NCI-H2227 treated with DMSO at 0.1 percent for 48 hours (cell line): Measurements from ENCODE around the gene ARHGEF10L.

Source experiments
- DNase-seq: peaks from one replicate; lab custom pipeline; 2025; lab: John Stamatoyannopoulos, UW

ARHGEF10L gene

DNA sequence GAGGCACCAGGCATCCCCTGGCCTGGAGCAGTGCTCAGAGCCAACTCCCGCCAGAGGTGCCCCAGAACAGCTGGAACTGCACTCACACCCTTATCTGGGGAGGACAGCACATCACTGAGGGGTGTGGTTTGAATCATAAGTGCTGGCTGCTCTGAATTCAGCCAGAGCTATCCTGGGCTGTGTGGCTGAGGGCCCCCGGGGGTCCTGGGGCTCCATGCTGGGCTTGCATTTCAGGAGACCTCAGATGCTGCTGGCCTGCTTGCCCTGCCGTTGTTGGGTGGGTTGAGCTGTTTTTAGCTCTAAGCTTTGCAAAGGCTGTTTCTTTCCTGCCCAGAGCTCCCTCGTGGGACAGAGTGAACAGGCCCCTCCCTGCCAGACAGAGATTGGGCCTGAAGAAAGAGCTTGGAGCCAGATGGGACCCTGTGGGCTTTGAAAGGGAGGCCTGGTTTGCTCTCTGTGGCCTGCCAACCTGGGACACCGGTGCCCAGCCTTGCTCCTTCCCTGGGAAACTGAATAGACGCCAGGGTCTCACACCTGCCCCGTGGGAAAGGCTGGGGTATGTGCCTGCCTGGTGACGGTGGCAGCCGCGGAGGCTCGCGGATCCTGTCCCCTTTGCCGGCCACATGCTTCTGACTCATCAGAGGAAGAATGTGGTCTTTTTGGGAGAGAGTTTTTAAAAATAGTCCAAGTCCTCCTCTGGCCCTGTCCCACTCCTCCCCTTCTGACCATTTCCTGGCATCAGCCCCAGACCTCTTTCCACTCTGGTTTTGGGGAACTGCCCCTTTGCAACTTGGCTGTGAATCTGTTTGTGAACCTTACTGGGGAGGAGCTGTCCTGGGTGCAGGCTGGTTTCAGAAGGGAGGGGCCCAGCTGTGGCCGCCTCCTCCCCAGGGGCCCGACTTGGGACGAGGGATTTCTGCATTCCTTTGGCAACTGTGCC is 30.0 kb downstream of the ARHGEF10L start:
- DNase-seq = no peak

GRCh38 chr1:17570228-17570627 is 30.7 kb downstream of the ARHGEF10L start:
- no peak for DNase-seq

- DNase-seq = no peak
These were observed 32.9 kb downstream of the ARHGEF10L start for GRCh38 chr1:17572264-17572985.

DNA sequence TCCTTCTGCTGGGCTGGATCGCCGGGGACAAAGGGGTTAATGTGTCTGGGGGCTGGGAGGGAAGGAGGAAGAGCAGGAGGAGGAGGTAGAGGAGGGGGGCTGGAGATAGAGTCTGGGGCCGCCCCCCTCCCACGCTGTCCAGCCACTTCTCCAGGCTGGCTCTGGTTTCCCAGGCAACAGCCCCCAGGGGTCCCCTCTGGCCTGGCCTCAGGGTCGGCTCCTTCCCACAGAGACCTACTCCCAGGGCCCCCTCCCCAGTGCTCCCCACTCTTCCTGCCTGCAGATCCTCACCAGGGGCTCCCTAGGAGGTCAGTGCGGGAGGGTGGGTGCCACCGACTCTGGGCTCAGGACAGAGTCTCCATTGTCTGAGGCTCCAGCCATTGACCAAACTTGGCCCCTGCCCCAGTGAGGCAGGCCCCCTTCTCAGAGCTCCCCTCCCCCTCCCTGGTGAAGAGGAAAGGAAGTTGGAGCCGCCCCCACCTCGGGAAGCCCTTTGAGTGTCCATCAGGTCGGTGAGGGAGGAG is 34.1 kb downstream of the ARHGEF10L start:
- DNase-seq = no peak

- no peak for DNase-seq
These were observed 35.0 kb downstream of the ARHGEF10L start for GRCh38 chr1:17574516-17574915.

DNA sequence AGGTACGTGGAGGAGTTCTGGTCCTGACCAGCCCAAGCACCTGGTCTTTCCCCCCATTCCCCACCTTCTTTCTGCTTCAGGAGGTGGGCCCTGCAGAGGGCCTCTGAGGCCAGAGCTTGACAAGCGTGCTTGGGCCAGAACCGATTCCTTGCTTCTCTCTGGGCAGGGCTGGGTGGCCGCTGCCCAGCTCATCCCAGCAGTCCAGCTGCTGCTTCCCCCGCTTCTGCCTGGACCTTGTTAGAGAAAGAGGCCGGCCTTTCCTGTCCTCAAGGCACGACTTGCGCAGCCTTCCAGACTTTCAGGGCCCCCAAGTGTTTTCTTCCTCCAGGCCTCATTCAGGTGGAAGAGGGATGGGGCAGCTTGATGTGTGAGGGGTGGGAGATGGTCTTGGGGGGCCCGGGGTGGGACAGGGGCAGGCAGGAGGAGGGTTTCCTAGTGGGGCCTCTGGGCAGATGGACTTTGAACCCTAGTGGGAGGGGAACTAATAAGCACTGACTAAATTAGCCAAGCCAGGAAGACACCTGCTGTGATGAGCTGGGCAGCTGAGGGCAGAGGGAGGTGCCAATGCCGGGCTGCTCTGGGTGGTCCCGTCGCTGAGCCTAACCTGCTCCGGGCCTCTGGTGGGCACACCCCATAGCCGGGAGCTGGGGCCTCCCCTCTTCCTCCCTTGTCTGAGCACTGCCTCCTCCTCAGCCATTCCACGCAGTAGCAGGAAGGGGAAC is 36.5 kb downstream of the ARHGEF10L start:
- DNase-seq = no peak

GRCh38 chr1:17576519-17576853 is 37.0 kb downstream of the ARHGEF10L start:
- DNase-seq = no peak

GRCh38 chr1:17577907-17578297 is 38.4 kb downstream of the ARHGEF10L start:
- no peak for DNase-seq

DNA sequence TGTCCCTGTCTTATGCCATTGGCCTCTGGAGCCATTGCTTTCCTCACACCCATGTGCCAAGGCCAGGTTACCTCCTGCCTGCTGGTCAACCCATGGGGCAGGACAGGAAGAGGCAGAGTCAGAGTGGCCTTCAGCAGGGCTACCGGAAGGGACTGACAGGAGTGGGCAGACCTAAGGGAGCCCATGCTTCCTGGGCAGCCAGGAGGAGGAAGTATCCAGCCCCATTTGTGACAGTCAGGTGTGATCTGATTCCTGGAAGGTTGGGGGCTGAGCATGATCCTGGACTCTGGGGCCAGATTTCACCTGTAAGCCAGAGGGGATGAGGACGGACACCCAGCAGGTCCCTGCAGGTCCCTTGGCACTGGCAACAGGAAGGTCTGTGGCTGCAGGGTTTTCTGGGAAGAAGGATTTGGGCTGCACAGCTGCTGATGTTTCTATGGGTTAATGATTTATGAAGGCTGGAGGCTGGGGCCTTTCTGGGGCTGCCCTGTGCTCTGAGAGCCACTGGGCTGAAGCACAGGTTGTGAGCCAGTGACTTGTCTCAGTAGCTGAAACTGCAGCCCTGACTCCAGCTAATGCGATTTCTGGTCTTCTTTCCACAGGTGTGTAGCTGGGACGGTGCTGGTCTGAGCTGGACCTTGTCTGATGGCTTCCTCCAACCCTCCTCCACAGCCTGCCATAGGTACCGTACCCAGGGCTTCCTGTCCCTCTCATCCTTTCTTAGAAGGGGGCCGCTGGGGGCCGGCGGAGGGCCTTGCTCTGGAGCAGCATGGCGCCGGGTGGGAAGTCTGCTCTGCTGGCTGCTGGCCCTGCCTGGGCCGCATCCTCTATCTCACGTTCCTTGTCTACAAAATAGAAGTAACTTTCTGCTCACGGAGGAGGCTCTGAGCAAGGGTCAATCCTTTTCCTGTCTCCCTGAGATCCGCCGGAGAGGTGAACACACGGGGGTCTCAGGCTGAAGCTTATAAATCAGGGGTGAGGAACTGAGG is 40.7 kb downstream of the ARHGEF10L start:
- DNase-seq = no peak

DNA sequence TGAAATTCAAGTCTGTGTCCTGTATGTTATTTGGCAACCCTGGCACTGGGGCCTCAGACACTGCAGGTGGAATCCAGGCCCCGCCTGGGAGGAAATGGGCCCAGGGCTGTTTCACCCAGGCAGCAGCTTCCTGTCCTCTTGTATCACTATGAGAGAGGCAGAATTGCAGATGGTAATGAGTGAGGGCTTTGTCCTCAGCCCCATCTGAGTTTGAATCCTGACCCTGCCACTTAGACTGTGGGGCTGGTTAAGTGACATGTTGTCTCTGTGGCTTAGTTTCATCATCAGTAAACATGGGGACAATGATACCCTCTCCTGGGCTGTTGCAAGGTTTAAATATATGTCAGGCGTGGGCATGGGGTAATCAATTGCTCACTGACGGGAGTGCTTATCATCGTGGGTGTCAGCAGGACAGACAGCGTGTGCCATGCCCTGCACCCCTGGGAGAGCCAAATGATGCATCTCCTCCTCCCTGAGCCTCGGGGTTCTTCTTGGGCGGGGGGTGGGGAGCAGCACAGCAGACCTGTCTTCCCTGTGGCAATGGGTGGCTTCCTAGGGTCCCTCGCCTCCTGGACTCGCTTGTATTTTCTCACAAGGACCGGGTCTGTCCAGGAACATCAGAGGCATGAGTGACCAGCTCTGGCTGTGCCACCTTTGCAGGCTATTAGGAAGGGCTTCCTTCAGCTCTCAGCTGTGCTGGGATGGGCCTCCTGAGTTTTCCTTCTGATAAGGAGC is 42.1 kb downstream of the ARHGEF10L start:
- no peak for DNase-seq

DNA sequence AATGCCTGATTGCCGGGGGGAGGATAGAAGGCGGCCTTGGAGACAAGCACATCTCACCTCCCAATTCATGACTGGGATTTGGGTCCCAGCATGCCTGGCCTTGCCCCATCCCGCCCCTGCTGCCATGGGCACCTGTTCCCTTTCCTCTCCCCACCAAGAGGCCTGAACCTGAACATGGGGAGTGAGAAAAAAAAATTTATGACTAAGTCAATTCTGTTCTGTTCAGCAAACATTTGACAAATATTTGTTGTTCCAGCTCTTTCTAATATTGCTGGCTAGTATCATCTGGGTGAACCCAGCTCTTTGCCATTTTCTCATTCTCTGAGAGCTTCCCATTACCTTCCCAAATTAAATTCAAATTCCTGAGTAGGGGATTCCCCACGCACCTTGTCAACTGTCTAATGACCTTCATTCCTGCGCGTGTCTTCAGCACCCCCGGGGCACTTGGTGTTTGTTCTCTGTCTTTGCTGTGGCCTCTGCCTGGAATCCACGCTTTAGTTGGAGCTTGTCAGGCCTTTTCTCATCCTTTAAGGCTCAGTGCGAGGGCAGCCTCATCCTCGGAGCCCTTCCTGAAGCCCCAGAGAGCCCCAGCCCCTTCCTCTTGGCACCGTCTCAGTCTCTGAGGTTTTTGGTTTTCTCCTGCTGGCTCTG is 42.8 kb downstream of the ARHGEF10L start:
- DNase-seq = no peak

DNA sequence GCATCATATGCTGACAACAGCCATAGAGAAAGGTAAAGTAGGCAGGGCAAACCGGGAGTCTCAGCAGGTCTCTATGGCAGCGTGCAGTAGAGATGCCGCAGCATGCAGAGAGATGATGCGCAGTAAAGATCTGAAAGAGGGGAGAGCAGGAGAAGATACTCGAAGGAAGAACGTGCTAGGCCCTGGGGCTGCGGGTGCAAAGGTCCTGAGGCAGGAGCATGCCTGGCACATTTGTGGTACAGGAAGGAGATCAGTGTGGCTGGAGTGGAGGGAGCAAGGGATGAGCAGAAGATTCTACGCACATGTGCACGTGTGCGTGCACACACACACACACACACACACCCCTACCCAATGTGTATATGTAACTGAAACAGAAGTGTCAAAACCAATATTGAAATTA is 45.0 kb downstream of the ARHGEF10L start:
- no peak for DNase-seq

DNA sequence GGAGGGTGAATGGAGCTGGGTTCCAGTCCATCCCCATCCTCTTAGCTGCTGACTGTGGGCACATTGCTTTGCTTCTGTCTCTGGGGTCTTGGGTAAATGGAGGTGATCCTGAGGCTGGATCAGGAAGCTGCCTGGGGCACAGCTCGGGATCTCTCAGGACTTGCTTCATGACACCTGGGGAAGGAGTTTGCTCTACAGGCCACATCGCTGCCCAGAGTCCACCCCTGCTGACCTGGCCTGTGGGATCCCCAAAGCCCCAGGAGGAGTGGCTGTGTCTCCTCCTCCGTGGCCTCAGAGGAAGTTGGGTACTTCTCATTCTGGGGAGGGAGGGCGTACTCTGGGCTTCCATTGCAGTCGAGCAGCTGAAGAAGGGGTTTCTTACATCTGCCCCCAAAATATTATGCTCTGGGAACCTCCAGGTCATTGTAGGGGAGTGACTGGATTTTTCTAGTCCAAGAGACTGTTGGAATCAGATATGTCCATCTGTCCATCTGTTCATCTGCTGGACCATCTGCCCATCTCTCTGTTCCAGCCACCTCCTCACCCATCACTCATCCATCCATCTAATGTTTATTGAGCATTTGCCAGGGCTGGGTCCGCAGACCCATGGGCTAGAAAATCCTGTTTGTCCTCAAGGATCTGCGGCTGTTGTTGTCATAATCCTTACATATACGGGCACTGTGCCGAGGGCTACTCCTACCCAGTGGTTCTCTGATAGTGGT is 45.9 kb downstream of the ARHGEF10L start:
- DNase-seq = no peak

DNA sequence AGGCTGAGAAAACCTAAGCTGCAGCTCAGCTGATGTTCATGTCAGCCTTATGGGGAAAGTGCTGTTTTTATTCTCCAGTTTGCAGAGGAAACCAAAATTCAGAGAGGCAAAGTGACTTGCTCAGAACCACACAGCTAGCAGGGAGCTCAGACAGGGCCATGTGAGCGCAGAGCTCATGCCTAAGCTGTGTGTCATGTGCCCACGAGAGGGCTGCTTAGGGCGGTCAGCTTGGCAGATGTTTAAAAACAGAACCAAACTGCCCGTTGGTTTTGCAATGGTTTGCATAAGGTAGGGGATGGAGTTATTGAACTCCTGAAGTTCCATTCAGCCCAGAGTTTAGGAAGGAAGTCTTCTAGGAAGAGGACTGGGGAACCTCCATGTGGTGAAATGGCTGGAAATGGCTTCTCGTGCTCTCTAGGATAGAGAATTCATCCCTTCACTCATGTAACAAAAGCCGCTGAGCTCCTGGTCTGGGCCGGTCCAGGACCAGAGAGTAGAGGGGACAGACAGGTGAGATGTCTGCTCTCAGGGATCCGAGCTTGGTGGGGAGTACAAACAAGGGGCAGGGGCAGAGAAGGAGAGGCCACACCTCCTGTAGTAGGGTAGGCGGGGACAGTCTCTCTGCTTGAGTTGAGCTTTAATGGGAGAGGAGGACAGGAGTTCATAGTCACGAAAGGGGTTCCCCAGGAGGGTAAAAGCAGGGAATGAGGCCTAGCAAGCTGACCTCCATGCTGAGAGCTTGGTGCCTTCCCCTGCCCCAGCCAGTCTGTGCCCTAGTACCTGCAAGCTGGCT is 46.9 kb downstream of the ARHGEF10L start:
- no peak for DNase-seq

DNA sequence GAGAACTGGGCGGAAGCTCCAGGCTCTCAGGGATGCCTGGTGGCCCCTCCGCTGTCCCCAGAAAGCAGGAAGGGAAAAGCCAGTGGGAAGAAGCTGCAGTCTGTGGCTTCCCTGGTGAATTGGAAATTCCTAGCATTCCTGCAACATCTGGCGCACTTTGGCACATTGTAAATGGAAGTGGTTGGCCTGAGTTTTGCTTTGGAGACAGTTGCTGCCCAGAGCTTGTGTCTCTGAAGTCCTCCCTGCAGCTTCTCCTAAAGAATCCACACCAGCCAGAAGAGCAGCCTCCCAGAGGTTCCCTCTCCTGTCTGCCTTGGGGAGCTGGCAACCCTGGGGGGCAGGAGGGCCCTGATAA is 48.2 kb downstream of the ARHGEF10L start:
- no peak for DNase-seq

DNA sequence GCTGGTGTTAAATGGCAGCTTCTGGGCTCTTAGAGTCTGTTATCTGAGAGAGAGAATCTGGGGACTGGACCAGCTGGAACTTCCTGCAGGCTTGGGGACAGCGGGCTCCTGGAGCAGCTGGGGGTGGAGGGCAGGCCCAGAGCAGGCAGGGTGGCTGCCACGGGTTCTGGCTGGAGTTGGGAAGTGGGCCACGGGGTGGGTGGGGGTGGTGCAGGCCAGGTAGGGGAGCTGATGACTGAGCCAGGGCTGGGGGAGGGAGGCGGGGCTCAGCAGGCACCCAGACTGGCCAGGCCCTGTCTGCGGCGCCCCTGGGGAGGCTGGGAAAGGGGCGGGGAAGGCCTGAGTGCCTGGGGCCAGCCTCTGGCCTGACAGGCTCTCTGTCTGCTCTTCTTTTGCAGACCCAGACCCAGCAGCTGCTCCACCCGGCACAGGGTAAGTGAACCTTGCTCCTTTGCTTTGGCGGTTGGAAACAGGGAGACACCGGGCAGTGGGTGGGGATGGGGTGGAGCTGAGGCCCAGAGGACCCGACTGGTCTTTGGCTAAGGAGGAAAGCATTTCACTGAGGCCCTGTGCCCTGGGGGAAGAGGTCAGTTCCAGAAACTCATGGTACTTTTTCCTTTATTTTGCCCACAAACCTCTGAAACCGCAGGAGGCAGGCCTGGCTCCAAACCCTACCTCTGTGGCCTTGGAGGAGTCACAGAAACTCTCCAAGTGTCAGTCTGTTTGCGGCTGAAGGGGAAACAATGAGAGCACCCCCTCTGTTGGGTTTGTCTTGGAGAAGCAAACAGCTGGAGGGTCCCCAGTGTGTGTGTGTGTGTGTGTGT is 48.8 kb downstream of the ARHGEF10L start:
- DNase-seq = no peak

DNA sequence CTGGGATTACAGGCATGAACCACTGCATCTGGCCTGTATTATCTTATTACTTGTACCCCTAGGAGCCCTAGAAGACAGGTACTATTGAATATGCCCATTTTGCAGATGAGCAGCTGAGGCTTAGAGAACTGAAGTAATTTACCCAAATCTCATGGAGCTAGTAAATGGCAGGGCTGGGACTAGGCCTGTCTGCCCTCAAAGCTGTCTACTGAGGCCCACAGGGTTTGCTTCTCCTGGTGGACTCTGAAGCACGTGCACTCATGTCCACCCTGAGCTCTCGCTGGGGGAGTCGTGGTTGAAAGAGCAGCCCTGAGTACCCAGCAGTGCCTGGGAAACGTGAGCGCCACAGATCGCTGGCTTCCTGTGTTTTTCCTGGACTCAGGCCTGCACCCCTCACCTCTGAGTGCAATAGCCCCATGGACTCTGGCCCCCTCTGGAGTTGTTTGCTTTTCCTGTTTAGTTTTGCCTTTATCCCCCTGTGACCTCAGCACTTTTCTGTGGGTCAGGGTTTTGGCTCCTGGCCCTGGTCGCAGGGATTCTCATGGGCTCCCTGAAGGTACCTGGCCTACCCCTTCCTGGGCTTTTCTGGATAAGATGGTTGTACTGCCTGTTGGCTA is 52.4 kb downstream of the ARHGEF10L start:
- DNase-seq = no peak
